ENCODE data around the gene BABAM1. TPM values are rescaled to one million over a fixed set of nuclear protein-coding genes. Genes with fewer than 3 reads are reported as not detected.

The BABAM1 gene
- total and polyA plus RNA-seq, 9 of the 15 experiments (the other 6 are each of a cell fraction or from before 2014, with no cell fraction given), result 14.7 to 160 (median 113) TPM

DNA sequence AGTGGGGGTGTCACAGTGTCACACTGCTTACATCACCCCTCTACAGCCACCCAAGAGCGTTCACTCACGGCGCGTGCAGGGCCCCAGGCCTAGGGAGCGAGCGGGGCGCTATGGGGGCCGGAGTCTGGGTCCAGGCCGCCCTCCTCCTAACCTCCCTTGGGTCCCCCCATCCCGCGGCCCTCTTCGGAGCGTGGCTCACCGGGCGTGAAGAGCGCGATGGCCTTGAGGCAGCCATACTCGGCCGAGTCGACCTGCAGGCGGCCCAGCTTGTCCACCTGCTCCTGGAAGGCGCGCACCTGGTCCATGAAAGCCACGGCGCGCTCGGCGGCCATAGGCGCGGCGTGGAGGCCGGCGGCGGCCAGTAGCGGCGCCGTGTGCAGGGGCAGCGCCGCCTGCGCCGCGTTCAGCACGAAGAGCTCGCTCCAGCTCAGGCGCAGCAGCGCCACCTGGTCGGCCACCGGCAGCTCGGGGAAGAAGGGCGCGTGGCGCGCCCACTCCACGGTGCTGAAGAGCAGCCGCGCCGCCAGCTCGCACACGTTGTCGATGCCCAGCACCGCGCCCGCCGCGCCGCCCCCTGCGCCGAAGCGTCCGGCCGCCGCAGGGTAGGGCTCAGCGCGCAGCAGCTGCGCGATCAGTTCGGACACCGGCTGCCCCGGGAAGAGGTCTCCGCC lies 31.8 kb upstream of the BABAM1 start (continued):
- TF ChIP-seq ZNF407 (IDR thresholded peaks at IDR 0.05; ENCODE audit: low read depth) (no peak), ZNF263 (CRISPR knock-in tag; IDR thresholded peaks at IDR 0.05; ENCODE audit: borderline replicate concordance) (no peak; the same call in 1 of the 2 replicates), ATF1 (CRISPR knock-in tag; IDR thresholded peaks at IDR 0.05) (no peak), ATF1 (tag; IDR thresholded peaks at IDR 0.05) (peak; percentile 68), ZNF282 (CRISPR knock-in tag; IDR thresholded peaks at IDR 0.05) (peak; percentile 34; the same call in 1 of the 2 replicates), FOSL1 (tag; conservative IDR thresholded peaks at IDR 0.05) (no peak), ZNF41 (CRISPR knock-in tag; conservative IDR thresholded peaks at IDR 0.05) (no peak), CXXC5 (CRISPR knock-in tag; IDR thresholded peaks at IDR 0.05) (peak; percentile 95), EGR1 (conservative IDR thresholded peaks at IDR 0.05) (no peak), ZNF224 (CRISPR knock-in tag; IDR thresholded peaks at IDR 0.05) (no peak), PTTG1 (tag; IDR thresholded peaks at IDR 0.05; ENCODE audit: low read depth) (no peak), TCFL5 (CRISPR knock-in tag; conservative IDR thresholded peaks at IDR 0.05) (no peak), NFRKB (IDR thresholded peaks at IDR 0.05; ENCODE audit: low read depth) (no peak), IRF2 (CRISPR knock-in tag; IDR thresholded peaks at IDR 0.05) (peak; percentile 71; the same call in 1 of the 2 replicates), HDAC8 (tag; IDR thresholded peaks at IDR 0.05) (peak; percentile 83), ZBTB17 (CRISPR knock-in tag; IDR thresholded peaks at IDR 0.05) (peak; percentile 40; the same call in 1 of the 2 replicates), ZNF239 (CRISPR knock-in tag; IDR thresholded peaks at IDR 0.05) (no peak), EHMT2 (IDR thresholded peaks at IDR 0.05) (no peak), NONO (IDR thresholded peaks at IDR 0.05; ENCODE audit: low read depth in 2 of 2, low read length in 1 of 2) (peak; percentile 63 to 88; a peak in 3 of 4 replicates)
- TF ChIP-seq, protein P1, sequence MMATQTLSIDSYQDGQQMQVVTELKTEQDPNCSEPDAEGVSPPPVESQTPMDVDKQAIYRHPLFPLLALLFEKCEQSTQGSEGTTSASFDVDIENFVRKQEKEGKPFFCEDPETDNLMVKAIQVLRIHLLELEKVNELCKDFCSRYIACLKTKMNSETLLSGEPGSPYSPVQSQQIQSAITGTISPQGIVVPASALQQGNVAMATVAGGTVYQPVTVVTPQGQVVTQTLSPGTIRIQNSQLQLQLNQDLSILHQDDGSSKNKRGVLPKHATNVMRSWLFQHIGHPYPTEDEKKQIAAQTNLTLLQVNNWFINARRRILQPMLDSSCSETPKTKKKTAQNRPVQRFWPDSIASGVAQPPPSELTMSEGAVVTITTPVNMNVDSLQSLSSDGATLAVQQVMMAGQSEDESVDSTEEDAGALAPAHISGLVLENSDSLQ (IDR thresholded peaks at IDR 0.05), result no peak
- TF ChIP-seq, protein P2, sequence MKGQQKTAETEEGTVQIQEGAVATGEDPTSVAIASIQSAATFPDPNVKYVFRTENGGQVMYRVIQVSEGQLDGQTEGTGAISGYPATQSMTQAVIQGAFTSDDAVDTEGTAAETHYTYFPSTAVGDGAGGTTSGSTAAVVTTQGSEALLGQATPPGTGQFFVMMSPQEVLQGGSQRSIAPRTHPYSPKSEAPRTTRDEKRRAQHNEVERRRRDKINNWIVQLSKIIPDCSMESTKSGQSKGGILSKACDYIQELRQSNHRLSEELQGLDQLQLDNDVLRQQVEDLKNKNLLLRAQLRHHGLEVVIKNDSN (CRISPR knock-in tag; IDR thresholded peaks at IDR 0.05), result peak; percentile 32; the same call in 1 of the 2 replicates

Measured in K562 (cell line).